GM18909 (cell line): Measurements from ENCODE around the gene MAST4.

ENCODE experiments used
- ATAC-seq: cut with Tn5 transposase; IDR thresholded peaks from one replicate; pipeline ENCODE4 v1.9.1; 2021; ENCODE audit warnings: mild to moderate bottlenecking; ENCODE audit not compliant: unreplicated experiment, poor library complexity

Gene MAST4

DNA sequence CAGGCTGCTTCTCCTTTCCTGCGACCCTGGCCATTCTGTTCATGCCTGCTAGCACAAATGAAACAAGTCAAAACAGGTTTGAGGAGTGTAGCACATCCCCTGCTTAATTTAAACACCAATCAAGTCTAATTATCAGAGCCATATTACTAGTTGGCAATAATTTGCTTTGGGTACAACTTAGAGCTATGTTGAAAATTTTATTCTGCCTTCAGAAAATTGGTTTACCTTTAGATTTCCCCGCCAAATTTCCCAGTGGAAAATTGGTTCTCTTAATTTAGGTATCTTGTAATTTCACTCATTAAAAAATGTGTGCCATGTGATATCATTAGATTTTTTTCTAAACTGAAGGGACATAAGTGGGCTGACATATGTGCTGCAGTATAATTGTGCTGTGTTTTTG is 265.8 kb downstream of the MAST4 start:
- no peak for ATAC-seq

DNA sequence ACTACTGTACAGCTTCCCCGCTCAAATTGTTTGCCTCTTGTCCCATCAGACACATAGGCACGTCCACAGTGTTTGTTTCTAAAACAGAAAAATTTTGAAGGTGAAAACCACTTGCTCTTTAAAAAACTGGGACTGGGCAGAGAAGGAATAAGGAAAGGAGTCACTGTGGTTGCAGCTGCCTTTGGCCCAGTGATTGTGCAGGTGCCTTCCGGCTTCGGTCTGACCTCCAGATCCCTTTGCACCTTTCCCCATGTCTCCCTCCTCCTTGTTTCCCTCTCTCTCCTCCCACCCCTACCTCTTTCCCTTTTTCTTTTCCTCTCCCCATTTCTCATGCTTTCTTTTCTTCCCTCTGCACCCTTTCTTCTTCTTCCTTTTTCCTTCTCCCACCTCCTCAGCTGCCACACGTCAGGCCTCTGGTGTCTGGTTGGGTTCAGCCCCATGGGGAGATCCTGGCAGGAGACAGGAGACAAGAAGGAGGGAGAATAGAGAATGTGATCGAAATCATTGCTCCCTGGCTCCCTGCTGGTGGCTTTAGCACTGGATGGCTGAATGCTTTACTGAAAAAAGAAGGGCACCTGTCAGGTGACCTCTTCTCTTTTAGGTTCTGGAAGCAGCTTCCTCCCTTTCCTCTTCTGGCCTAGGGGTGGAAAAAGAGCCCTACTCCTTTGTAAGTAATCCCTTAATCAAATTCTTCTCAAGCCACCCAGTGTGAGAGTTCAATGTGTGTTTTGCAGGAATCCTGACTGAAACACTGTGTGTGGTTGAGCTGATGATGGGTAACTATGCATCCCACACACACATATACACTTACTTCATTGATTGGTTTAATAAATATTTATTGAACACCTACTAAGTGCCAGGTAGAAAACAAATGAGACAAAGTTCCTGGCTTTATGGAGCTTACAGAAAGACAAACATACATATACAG is 267.3 kb downstream of the MAST4 start:
- no peak for ATAC-seq

DNA sequence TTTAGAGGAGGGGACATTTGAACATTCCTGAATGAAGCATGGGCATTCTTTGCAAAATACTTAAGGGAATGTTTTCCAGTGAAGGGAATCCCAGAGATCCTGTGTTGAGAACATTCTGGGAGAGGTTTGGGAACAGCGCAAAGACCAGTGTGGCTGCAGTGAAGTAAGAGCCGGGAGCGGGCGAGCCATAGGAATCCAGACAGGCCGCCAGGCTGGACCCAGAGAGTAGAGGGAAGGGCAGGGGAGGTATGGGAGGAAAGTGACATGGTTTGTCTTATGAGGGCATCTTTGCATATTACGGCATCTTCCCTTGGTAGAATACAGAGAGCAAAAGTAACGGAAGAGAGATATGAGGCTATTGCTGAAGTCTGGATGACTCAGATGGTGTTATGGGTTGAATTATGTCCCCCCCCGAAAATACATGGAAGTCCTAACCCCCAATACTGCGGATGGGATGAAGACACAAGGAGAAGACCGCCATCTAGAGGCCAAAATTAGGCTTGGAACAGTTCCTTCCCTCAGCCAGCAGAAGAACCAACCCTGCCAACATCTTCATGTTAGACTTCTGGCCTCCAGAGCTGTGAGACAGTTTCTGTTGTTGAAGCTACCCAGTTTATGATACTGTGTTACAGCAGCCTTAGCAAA is 268.2 kb downstream of the MAST4 start:
- no peak for ATAC-seq

DNA sequence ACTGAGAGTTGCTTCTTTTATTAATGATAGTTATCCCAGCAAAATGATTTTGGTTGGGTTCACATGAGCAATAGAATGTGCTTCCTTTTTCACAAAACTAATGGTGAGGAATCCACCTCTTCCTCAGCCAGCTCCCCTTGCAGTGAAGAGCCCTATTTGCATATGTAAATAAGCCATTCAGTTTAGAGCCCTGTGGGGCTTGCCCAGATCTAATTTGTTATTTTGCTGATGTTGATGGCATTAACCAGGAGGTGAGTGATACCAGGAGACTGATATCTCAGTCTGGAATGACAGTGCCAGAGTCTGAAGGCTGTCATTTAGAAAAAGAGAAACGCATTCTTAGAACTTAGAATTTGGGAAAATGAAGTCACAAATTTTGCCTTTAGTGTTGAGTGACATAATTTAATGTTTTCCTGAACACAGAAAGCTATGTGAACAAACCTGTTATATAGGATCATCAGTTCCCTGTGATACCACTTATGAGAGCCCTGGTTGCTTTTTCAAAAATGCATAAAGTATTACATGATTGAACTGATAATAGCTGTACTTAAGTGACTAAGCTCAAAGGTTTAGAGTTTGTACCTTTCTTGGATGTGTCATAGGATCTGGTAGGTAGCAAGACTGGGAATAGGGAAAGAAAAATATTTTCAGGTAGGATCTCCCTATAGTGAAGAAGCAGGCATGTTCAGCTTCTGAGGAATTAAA is 271.6 kb downstream of the MAST4 start:
- no peak for ATAC-seq

DNA sequence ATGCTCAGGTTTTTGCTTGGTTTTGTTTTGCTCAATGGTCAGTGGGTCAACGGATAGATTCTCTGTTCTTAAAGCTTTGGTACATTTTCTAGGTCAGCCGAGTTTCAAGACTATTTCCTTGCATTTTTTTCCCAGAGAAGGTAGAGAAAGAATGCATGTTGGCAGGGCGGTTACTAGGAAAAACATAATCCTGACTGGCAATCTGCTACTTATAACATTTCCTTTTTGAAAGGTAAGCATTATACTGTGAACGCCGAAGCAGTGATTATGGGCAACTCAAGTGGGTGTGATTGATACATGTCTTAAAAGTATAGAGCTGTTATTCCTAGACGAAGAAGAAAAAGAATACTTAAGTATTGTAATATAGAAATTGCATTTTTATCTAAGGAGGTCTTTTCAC is 273.2 kb downstream of the MAST4 start:
- no peak for ATAC-seq

DNA sequence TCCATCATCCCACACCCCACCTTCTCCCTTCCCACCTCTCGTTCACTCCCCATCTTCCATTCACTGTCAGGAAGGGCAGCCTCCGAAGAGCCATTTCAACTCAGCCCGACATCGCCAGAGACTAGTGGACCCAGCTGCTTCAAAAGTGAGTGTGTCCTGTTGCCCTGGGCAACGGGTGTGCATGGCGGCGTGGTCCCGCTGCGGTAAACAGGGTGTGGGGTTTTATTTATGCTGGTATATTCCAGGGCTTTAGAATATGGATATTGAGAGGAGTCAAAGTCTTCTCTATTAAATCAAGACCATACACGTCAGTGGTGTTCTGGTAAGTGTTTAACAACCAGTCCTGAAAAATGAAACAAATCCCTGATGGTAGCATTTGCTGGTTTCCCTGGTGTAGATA is 274.5 kb downstream of the MAST4 start:
- no peak for ATAC-seq

DNA sequence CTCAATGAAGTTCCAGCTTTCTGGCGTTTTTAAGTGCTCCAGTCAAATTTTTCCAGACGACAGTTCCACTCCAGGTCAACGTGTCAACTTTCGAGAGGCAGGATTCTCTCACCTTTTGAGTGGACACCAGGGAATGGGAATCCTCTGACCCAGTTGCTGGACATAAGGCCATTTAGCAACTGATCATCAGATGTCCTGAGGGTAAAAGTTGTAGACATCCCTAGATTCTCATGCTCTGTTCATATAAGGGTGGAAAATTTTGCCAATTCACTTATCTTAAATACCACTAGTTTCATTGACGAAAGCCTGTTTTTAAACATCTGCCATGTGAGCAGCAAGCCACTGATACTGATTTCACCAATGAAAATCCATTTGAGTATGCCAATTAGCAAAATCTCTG is 275.5 kb downstream of the MAST4 start:
- ATAC-seq: no peak

DNA sequence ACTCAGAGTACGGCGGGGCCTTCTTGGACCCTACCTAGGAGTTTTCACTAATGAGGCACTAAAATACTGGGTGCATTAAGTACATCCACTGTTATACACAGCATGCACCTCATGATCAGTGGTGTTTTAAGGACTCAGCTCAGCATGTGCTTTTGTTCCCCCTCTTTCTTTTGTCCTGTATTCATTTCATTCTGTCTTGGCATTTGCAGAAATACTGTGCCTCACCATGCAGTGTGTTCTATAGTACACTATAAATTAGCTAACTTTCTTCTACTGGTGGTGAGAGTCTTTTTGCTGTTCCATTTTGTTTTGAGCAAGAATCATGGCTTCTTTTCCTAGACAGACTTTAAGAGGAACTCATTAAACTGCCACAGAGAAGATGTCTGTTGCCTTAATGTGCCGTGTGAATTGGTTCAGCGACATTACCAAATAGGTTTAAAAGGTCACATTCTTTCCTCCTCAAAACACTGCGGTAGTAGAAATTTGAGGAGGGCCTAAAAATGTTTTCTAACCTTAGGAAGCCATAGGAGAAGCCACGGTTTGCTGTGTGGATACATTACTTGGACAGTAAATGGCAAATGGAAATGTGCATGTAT is 276.6 kb downstream of the MAST4 start:
- ATAC-seq: no peak

DNA sequence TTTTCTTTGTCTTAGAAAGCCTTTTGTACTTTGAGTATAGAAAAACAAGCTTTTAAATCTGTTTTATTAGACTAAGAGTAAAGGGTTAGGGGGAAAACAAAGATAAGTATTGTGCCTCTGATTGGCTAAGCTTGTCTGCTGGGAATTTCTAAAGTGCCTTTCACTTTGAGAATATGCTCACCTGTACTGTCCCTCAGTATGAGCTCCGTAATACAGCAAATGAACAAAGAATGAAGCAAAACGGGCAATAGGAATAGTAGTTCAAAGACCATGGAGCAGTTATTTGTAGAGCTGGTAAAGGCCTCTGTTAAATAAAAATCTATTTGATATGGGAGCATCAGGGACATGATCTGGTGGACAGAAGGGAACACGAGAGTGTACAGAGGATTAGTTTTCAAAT is 277.8 kb downstream of the MAST4 start:
- ATAC-seq: no peak

DNA sequence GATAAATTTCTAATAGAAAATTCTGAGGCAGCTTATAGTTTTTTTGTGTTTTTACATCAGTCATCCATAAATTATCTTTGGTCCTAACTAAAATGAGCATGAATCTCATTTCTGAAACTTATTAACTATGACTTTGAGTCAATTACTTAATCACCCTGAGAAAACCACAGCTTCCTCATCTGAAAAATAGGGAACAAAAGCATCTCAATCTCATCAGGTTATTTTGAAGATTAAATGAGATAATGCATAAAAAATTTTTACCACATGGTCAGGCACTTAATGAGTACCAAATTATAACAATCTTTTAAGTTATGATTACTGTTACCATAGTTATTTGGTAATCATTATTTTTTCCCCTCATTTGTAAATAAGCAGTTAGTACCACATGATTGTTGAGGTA is 279.1 kb downstream of the MAST4 start:
- no peak for ATAC-seq

DNA sequence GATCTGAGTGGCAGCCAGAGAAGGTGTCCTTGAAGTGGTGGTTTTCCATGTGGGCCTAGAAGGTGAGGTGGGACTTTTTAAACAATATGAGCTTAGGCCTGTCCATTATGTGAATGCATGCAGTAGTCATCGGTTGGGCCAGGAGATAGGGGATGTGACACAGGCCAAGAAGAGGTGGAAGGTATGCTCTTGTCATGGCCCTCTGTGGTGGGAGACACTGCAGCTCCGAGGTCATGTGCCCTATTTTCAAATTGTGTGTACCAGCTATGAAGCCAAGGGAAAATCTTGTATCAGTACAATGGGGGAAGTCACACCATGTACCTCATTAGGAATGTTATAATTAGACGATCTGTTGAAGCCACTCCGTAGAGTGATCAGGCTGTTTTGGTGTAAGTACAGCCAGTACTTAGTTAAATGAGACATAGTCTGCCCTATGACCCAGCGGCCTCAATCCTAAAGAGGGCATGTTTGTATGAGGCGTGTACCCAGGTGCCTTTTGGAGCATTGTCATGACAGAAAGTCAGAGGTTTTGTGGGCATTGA is 280.1 kb downstream of the MAST4 start:
- ATAC-seq: no peak

DNA sequence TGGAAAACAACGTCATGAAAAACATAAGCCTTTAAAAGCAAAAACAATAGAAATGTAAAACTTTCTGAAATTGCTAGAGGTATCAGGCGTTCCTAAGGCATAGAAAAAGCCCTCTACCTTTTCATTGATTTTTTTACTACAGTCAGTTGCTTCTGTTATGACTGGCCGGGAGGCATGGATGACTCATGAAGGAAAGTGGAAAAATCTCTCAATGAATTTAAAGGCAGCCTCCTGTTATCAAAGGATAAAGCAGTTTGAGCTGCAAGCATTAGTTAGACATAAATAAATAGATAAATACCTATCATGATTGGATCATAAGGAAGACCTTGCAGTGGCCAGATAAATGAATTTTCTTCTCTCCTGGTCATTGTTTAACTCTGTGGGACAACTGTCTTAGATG is 281.6 kb downstream of the MAST4 start:
- no peak for ATAC-seq

DNA sequence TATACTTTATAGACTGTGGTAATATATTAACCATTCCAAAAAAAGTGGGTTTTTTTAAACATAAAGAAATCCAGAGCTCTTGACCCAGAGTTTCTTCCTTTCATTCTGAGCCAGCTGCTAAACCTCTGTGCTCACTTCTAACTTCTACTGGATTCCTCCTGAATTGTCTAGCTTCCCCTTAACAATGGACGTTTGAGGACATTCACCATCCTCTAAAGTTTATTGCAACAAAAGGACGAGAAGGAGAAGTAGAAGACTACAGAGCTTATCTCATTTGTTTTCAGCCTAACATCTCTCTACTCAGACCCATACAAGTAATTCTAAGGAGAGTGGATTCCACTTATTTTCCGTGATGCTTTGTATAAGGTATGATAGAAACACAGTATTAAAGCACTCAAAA is 284.2 kb downstream of the MAST4 start:
- no peak for ATAC-seq

DNA sequence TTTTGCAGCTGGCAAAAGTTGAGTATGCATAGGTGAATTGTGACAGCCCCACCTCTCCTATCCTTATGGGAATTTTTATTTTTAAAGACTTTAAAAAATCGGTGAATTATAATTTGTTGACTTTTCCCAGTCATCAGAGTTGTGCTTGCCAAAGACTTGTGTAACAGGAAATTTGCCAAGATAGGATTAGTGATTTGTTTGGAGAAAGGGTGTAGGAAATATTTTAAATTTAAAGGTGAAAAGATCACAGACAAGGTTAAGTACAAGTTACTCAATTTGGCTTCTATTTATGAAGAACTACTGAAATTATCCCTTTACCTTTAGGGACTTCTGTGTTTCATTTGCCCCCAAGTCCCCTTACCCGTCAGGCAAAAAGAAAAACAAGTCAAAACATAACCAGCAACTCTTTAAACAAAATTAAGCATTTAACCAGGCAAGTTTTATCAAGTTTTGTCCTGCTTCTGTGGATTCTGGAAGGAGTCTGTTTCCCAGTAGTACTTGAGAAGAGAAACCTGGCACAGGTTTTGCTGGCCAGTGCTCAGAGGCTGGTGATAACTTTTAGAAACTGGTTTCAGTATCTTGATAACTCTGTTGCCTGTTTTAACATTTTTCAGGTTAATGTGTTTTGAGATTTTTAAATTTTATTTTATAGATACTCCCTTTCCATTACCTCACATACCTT is 285.4 kb downstream of the MAST4 start:
- no peak for ATAC-seq

DNA sequence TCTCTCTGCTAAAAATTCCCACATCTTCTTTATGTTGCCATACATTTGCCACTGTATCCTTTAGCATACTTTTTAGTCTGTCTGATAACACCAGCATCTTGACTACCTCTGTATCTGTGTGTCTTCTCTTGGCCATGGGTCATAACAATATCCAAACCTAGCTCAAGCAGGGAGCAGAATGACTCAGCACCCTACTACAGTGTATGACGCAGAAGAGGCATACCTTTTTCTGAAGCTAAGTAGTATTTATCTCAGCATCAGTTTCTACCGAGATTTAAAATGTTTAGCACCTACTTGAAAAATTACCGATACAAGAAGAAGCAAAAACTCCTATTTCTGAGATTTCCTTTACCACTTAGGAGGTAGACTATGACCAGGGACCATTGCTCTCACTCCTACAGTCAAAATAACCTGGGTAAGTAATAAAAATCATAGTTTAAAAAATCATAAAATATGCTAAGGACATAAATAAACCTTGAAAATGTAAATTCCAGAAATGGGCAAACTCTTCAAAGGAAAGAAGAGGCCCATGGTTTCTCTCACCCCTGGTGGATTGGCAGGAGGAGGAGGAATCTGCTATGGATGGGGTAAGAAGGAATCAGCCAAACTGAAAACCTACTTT is 286.5 kb downstream of the MAST4 start:
- ATAC-seq: no peak

DNA sequence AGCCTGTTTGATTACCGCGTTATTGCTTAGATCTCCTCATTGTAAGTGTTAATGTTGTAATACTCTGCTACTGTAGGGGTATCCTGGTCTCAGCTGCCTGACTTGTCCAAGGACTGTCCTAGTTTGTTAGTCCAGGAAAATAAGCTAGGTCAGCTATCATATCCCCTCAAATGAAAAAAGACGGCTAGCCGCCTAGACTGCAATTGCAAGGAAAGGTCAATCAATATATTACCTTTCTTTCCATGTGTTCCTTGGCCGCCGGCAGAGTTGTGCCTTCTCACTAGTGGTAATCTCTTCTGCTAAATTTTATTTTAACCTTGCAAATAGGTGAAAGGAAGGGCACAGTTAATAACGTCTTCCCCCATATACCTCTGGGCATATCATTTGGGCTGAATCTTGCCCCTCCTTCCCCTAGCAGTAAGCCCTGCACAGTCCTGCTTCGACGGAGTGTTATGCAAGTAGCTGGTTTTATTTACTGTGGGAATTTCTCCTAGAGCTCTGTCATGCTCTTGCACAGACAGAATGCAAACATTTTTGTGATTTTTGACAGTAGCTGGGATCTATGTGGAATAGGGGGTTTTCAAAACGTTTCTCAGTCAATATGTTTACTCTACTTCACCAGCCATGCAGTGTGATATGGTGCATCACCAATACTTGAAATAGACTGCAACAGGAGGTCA is 288.5 kb downstream of the MAST4 start:
- no peak for ATAC-seq

DNA sequence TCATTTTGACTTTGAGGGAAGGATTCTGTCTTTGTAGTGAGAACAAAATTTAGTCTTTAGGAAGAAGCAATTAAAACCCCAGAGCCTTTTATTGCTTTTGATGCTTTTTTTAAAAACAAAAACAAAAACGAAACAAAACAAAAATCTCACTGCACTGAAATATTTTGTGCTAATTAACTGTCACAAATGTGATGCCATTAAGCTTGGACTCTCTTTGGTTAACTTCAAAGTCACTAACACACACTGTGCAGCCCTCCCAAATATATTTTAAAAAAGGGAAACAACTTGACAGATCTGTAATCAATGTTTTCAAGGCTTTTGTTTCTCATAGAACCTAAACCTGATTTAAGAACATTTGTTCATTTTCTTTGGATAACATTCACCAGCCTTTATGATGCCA is 290.7 kb downstream of the MAST4 start:
- ATAC-seq: no peak

DNA sequence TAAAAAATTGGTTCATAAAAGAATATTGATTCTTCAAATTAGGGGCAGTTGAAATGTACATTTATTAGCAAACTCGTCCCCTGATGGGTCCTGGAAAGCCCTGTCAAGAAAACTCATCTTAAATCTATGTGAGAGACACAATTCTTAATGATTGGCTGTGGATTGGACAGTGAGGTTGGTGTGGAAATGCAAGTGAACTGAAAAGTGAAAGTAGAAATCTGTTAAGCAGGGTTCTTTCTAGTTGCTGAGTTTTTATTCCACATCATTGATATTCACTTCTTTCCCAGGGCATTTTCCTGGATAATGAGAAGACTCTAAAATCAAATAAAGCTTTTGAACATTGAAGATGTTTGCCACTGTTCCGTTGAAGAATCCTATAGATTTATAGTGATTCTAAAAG is 292.4 kb downstream of the MAST4 start:
- ATAC-seq: no peak

DNA sequence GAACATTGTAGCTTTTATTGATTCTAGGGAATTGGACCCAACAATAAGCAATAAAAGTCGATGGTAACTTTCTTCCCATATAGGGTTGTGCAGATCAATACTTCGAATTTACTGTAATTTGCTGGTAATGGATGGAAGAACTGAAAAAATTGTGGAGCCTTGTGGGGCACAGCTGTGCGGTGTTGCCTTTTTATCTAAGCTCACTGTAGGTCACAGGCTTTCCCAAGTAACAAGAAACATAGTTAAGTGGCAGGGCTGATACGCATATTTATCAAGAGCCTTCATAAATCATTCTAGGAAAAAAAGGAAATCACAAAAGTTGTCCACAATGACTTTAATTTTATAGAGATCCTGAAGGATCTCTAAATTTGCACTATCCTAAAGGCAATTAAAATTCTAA is 292.9 kb downstream of the MAST4 start:
- ATAC-seq: no peak
